Measurements from ENCODE around the gene CBLC.

CBLC gene

DNA sequence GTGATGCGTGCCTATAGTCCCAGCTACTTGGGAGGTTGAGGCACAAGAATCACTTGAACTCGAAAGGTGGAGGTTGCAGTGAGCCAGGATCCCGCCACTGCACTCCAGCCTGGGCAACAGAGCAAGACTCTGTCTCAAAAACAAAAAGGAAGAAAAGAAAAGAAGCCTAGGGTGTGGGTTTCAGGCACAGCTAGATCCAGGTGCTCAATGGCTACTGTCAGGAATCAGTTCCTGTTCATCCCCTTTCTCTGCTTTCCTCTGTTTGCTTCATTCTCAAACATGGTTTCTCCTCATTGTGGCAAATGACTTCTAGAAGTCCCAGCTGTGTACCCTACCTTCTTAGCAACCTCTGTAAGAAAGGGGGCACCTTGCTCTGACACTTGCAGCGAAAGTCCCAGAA lies 5.9 kb downstream of the CBLC start:
- Histone ChIP-seq H3K9ac (no peak overlapping the region), H3K79me2 (no peaks in the 10 kb centered on the region), H3K27me3 (ENCODE audit: control insufficient read depth, insufficient read depth, low read length) (no peaks in the 10 kb centered on the region), H3K36me3 (ENCODE audit: control insufficient read depth, insufficient read depth, low read length) (no peaks in the 10 kb centered on the region), H2AFZ (no peak overlapping the region), H3K4me2 (ENCODE audit: low read length) (no peak overlapping the region), H3K27ac (no peak overlapping the region), H3K4me1 (no peaks in the 10 kb centered on the region), H3K4me3 (ENCODE audit: low read depth, low read length) (no peak overlapping the region), H3K9me3 (ENCODE audit: control insufficient read depth, low read length) (no peaks in the 10 kb centered on the region)
- TF ChIP-seq, protein P1, sequence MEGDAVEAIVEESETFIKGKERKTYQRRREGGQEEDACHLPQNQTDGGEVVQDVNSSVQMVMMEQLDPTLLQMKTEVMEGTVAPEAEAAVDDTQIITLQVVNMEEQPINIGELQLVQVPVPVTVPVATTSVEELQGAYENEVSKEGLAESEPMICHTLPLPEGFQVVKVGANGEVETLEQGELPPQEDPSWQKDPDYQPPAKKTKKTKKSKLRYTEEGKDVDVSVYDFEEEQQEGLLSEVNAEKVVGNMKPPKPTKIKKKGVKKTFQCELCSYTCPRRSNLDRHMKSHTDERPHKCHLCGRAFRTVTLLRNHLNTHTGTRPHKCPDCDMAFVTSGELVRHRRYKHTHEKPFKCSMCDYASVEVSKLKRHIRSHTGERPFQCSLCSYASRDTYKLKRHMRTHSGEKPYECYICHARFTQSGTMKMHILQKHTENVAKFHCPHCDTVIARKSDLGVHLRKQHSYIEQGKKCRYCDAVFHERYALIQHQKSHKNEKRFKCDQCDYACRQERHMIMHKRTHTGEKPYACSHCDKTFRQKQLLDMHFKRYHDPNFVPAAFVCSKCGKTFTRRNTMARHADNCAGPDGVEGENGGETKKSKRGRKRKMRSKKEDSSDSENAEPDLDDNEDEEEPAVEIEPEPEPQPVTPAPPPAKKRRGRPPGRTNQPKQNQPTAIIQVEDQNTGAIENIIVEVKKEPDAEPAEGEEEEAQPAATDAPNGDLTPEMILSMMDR (IDR thresholded peaks at IDR 0.05): no peak

DNA sequence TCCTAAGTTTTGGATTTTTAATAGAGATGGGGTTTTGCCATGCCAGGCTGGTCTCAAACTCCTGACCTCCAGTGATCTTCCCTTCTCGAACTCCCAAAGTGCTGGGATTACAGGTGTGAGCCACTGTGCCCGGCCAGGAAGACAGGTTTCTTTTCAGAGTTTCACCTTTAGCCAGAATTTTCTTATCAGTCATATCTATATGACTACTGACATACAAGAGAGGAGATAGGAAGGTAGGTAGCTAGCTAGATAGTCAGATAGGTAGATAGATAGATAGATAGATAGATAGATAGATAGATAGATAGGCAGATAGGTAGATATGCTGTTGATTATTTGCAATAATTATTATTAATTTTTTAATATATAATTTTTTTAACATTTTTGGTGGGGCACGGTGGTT lies 7.6 kb downstream of the CBLC start:
- Histone ChIP-seq H3K79me2 (no peaks in the 10 kb centered on the region), H3K4me3 (ENCODE audit: low read depth, low read length) (no peak overlapping the region), H3K4me1 (no peaks in the 10 kb centered on the region), H3K27me3 (ENCODE audit: control insufficient read depth, insufficient read depth, low read length) (no peaks in the 10 kb centered on the region), H3K27ac (no peak overlapping the region), H2AFZ (no peak overlapping the region), H3K9ac (no peak overlapping the region), H3K4me2 (ENCODE audit: low read length) (no peak overlapping the region), H3K36me3 (ENCODE audit: control insufficient read depth, insufficient read depth, low read length) (no peaks in the 10 kb centered on the region), H3K9me3 (ENCODE audit: control insufficient read depth, low read length) (no peaks in the 10 kb centered on the region)
- TF ChIP-seq, protein P1 (IDR thresholded peaks at IDR 0.05): no peak

DNA sequence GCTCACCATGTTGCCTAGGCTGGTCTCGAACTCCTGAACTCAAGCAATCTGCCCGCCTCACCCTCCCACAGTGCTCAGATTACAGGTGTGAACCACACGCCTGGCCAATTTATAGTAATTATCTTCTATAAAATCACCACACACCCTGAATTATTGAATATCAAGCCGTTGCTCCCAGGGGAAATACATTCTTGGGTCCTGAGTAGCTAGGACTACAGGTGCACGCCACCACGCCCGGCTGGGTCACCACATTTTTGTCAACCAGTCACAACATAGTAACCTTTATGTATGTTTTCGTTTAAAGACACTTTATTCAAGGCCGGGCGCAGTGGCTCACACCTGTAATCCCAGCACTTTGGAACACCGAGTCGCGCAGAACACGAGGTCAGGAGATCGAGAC lies 8.3 kb downstream of the CBLC start:
- Histone ChIP-seq H3K9me3 (ENCODE audit: control insufficient read depth, low read length) (no peaks in the 10 kb centered on the region), H3K9ac (no peak overlapping the region), H2AFZ (no peak overlapping the region), H3K4me2 (ENCODE audit: low read length) (no peak overlapping the region), H3K36me3 (ENCODE audit: control insufficient read depth, insufficient read depth, low read length) (no peaks in the 10 kb centered on the region), H3K4me3 (ENCODE audit: low read depth, low read length) (no peak overlapping the region), H3K79me2 (no peaks in the 10 kb centered on the region), H3K27ac (no peak overlapping the region), H3K4me1 (no peaks in the 10 kb centered on the region), H3K27me3 (ENCODE audit: control insufficient read depth, insufficient read depth, low read length) (no peaks in the 10 kb centered on the region)
- TF ChIP-seq, protein P1 (IDR thresholded peaks at IDR 0.05): no peak

DNA sequence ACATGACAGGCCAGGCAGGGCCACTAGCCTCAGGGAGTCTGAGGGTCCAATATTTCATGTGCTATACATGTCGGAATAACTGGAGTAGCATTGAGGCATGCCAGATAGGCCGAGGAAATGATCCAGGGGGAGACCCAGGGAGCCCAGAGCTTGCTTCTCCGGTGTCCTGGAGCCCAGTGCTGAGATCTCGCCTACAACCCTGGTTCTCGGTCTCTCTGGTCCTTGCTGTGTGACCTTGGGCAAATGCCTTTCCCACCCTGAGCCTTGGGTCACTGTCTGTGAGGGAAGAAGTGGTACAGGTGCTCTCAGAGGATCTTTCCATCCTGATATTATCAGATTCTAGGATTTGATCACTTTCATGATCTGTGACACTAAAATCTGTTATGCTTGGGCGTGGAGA lies 11.3 kb downstream of the CBLC start:
- no peaks in the 10 kb centered on the region for H3K9me3 ChIP-seq (ENCODE audit: control insufficient read depth, low read length)
- H3K4me3 ChIP-seq (ENCODE audit: low read depth, low read length): no peak overlapping the region
- no peaks in the 10 kb centered on the region for H3K27me3 ChIP-seq (ENCODE audit: control insufficient read depth, insufficient read depth, low read length)
- H2AFZ ChIP-seq: no peak overlapping the region
- no peaks in the 10 kb centered on the region for H3K36me3 ChIP-seq (ENCODE audit: control insufficient read depth, insufficient read depth, low read length)
- TF ChIP-seq, protein P1 (IDR thresholded peaks at IDR 0.05): no peak
- no peak overlapping the region for H3K27ac ChIP-seq
- no peak overlapping the region for H3K9ac ChIP-seq
- no peaks in the 10 kb centered on the region for H3K4me1 ChIP-seq
- no peak overlapping the region for H3K4me2 ChIP-seq (ENCODE audit: low read length)
- H3K79me2 ChIP-seq: no peaks in the 10 kb centered on the region

DNA sequence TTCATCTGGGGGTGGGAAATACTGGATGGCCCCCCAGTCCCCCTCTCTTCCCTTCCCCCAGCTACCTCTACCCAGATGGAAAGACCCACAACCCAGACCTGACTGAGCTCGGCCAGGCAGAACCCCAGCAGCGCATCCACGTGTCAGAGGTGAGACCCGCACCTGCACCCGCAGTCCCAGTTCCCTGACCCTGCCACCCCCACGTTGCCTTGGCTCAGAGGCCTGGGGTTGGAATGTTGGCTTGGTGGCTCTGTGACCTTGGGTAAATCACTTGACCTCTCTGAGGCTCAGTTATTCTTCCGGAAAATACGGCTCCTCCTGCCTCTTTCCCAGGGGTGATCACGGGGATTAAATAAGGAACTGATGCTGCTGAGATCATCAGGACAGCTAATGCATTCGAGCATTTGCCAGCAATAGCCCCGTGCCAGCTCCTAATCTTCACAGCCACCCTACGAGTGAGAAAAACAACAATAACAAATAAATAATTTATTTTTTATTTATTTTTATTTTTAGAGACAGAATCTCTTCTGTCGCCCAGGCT lies 12.3 kb downstream of the CBLC start:
- Histone ChIP-seq H3K4me1 (no peaks in the 10 kb centered on the region), H3K36me3 (ENCODE audit: control insufficient read depth, insufficient read depth, low read length) (no peaks in the 10 kb centered on the region), H3K27ac (no peak overlapping the region), H3K9me3 (ENCODE audit: control insufficient read depth, low read length) (no peaks in the 10 kb centered on the region), H3K4me2 (ENCODE audit: low read length) (no peak overlapping the region), H2AFZ (no peak overlapping the region), H3K9ac (no peak overlapping the region), H3K4me3 (ENCODE audit: low read depth, low read length) (no peak overlapping the region), H3K79me2 (no peaks in the 10 kb centered on the region), H3K27me3 (ENCODE audit: control insufficient read depth, insufficient read depth, low read length) (no peaks in the 10 kb centered on the region)
- TF ChIP-seq, protein P1 (IDR thresholded peaks at IDR 0.05): no peak

All from parathyroid adenoma (tissue), 2 donors.